Osteoblast (primary cell): Measurements from ENCODE around the gene DCK. TPM values are rescaled to one million over a fixed set of nuclear protein-coding genes. Genes with fewer than 3 reads are reported as not detected.
A peak's percentile ranks its signal among the peaks of the same experiment; 100 is the strongest.

ENCODE experiments used
- DNase-seq: peaks from one replicate; pipeline ENCODE4 v3.0.0; 2011; ENCODE audit warnings: low spot score, mixed read lengths; ENCODE audit not compliant: insufficient read length; ENCODE audit errors: missing footprints
- H2AFZ ChIP-seq: 2 replicates; pipeline ENCODE4 v1.6.0; 2011; ENCODE audit warnings: mild to moderate bottlenecking, low read length
- H3K27ac ChIP-seq: 2 replicates; pipeline ENCODE4 v1.5.1; 2011; ENCODE audit warnings: mild to moderate bottlenecking, low read depth, low read length, moderate library complexity
- H3K27me3 ChIP-seq: 2 replicates; pipeline ENCODE4 v1.6.0; 2012; ENCODE audit warnings: mild to moderate bottlenecking, control low read depth, inconsistent platforms, low read length, moderate library complexity; ENCODE audit not compliant: insufficient read depth
- H3K36me3 ChIP-seq: 2 replicates; pipeline ENCODE4 v1.5.1; 2011; ENCODE audit warnings: mild to moderate bottlenecking, low read length, control low read depth, moderate library complexity; ENCODE audit not compliant: insufficient read depth
- H3K4me1 ChIP-seq: 2 replicates; pipeline ENCODE4 v1.5.1; 2011; ENCODE audit warnings: mild to moderate bottlenecking, low read length, control low read depth, moderate library complexity; ENCODE audit not compliant: insufficient read depth
- H3K4me2 ChIP-seq: 2 replicates; pipeline ENCODE4 v1.6.0; 2011; ENCODE audit warnings: mild to moderate bottlenecking, low read length; ENCODE audit not compliant: insufficient read depth
- H3K4me3 ChIP-seq: fragments of 200-600 bp; sonication (generic); 3 replicates; pipeline ENCODE4 v1.5.1; 2012; ENCODE audit warnings: mild to moderate bottlenecking, low read length, inconsistent platforms; ENCODE audit not compliant: insufficient read depth
- H3K79me2 ChIP-seq: 2 replicates; pipeline ENCODE4 v1.6.0; 2012; ENCODE audit warnings: mild to moderate bottlenecking, low read length, control low read depth, inconsistent platforms; ENCODE audit not compliant: insufficient read depth
- H3K9me3 ChIP-seq: 2 replicates; pipeline ENCODE4 v1.5.1; 2011; ENCODE audit warnings: low read depth, low read length, control low read depth
- H4K20me1 ChIP-seq: 2 replicates; pipeline ENCODE4 v1.6.0; 2012; ENCODE audit warnings: mild to moderate bottlenecking, low read length, control low read depth; ENCODE audit not compliant: insufficient read depth
- total RNA-seq: library from RNA; depleted of rRNA; stranded (reverse); fragments of >200 nt; gene quantifications from 2 replicates; pipeline ENCODE4 v1.2.3, GENCODE V29; 2012
- TF ChIP-seq, protein P1 (sequence below): IDR thresholded peaks from 2 replicates; pipeline ENCODE4 v1.5.1; 2011; ENCODE audit warnings: mild to moderate bottlenecking, low read depth, low read length, moderate library complexity; ENCODE audit errors: extremely low read depth

DCK gene
- total RNA-seq, 1 donor = 13.8 TPM

DNA sequence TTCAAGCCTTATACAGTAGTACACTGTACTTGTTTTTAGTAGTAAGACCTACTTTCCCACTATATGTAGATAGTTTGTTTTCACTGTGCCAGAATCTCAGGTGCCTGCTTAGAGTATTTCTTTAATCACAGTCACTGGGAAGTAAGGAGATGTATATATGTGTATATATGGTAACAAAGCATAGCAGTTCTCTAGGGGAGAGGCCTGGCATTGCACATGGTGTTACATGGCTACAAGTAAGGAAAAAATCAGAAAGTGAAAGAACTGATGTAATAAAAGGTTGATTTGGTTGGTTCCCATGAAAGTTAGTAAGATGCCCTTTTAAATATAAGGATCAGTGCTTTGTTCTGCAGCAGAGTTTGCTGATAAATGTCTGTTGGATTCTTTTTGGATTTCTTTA is 9.3 kb upstream of the DCK start:
- H2AFZ ChIP-seq = no peak overlapping the region
- H3K79me2 ChIP-seq = no peaks in the 10 kb centered on the region
- H3K4me2 ChIP-seq = no peak overlapping the region
- H3K4me1 ChIP-seq = no peaks in the 10 kb centered on the region
- H3K27ac ChIP-seq = no peak overlapping the region
- TF ChIP-seq, protein P1, sequence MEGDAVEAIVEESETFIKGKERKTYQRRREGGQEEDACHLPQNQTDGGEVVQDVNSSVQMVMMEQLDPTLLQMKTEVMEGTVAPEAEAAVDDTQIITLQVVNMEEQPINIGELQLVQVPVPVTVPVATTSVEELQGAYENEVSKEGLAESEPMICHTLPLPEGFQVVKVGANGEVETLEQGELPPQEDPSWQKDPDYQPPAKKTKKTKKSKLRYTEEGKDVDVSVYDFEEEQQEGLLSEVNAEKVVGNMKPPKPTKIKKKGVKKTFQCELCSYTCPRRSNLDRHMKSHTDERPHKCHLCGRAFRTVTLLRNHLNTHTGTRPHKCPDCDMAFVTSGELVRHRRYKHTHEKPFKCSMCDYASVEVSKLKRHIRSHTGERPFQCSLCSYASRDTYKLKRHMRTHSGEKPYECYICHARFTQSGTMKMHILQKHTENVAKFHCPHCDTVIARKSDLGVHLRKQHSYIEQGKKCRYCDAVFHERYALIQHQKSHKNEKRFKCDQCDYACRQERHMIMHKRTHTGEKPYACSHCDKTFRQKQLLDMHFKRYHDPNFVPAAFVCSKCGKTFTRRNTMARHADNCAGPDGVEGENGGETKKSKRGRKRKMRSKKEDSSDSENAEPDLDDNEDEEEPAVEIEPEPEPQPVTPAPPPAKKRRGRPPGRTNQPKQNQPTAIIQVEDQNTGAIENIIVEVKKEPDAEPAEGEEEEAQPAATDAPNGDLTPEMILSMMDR = no peak
- peaks cover 8% of the 10 kb centered on the region for H3K36me3 ChIP-seq
- H3K9me3 ChIP-seq = no peaks in the 10 kb centered on the region
- no peaks in the 10 kb centered on the region for H3K27me3 ChIP-seq
- H4K20me1 ChIP-seq = no peaks in the 10 kb centered on the region
- peak; percentile 43 for DNase-seq
- no peak overlapping the region for H3K4me3 ChIP-seq

DNA sequence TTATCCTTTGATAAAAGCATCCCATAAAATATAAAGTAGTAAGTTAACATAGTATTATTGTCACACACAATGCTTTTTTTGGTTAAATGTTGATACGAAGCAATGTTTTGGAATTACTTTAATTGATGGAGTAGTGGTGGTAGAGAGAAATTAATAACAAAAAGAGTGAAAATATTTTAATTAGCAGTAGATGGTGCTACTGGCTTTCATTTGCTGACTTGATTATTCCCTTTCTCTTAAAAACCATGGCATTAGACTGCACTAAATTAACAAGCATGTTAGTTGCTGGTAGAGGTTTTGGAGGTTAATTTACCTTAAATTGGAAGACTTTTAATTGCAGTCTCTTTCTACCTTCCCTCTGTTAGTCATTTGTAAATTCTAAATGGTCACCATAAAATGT is 8.9 kb upstream of the DCK start:
- no peak overlapping the region for H3K4me2 ChIP-seq
- TF ChIP-seq, protein P1 = no peak
- no peaks in the 10 kb centered on the region for H3K4me1 ChIP-seq
- H4K20me1 ChIP-seq = no peaks in the 10 kb centered on the region
- no peak overlapping the region for H3K4me3 ChIP-seq
- H3K36me3 ChIP-seq = peaks cover 8% of the 10 kb centered on the region
- no peak for DNase-seq
- H2AFZ ChIP-seq = no peak overlapping the region
- no peak overlapping the region for H3K27ac ChIP-seq
- H3K27me3 ChIP-seq = no peaks in the 10 kb centered on the region
- H3K79me2 ChIP-seq = no peaks in the 10 kb centered on the region
- H3K9me3 ChIP-seq = no peaks in the 10 kb centered on the region

DNA sequence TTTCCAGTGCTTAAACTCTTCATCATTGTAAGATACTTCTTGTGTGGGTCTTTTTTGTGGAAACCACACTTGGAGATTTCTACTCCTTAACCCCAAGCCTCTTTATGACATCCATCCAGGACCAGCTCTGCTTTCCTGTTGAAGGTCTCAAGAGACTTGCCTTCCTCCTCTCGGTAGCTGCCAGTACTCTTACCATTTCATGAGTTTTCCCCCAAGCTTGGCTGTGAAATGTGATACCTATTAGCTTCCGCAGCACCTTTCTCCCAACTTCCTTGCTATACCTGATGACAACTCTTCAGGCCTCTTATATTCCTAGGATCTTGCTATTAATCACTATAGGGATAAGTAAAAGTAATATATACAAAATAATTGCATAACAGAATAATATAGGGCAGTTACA is 1.9 kb upstream of the DCK start:
- no peak for DNase-seq
- H3K4me3 ChIP-seq = no peak overlapping the region
- H3K4me2 ChIP-seq = no peak overlapping the region
- H3K9me3 ChIP-seq = no peaks in the 10 kb centered on the region
- H3K36me3 ChIP-seq = no peaks in the 10 kb centered on the region
- no peak overlapping the region for H2AFZ ChIP-seq
- TF ChIP-seq, protein P1 = no peak
- H3K27ac ChIP-seq = no peak overlapping the region
- H4K20me1 ChIP-seq = no peaks in the 10 kb centered on the region
- peaks cover 30% of the 10 kb centered on the region for H3K79me2 ChIP-seq
- peaks cover 14% of the 10 kb centered on the region for H3K4me1 ChIP-seq
- H3K27me3 ChIP-seq = no peaks in the 10 kb centered on the region

DNA sequence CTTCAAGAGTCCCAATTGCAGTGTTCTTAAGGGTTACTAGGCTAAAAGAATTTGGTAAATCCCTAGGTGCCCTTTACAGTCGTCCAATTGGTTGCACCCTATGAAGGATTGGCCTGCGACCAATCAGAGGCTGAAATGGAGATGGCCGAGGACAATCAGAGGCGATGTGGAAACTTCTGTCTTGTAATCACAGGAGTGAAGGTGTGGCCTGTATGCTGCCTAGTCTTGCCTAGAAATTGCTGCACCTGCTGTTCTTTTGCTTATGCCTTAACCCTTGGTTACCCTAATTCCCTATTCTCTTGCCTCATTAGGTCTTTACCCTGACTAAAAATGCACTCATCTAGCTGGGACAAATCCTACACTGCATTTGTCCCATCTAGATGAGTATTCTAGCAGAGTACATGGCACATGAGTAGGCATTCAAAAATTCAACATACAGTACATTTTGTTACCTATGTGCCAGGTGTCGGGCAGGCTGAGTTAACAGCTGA is 1.0 kb upstream of the DCK start:
- Histone ChIP-seq H2AFZ (peak overlapping the region; percentile 93), H3K36me3 (no peaks in the 10 kb centered on the region), H3K4me1 (peaks cover 19% of the 10 kb centered on the region), H3K27me3 (no peaks in the 10 kb centered on the region), H3K79me2 (peaks cover 38% of the 10 kb centered on the region), H4K20me1 (no peaks in the 10 kb centered on the region), H3K9me3 (no peaks in the 10 kb centered on the region), H3K4me2 (peak overlapping the region; percentile 92), H3K4me3 (peak overlapping the region; percentile 96), H3K27ac (peak overlapping the region; percentile 84)
- DNase-seq = no peak
- TF ChIP-seq, protein P1 = no peak
